RWPE2 (cell line): ENCODE results near the gene COL4A6.

Source experiments
- ATAC-seq: fragments of 200-7000 bp; cut with Tn5 transposase; 3 replicates; pipeline ENCODE4 v1.9.1; 2021; ENCODE audit warnings: low read depth
- DNase-seq: peaks from one replicate; pipeline ENCODE4 v3.0.0-alpha.2; 2020; ENCODE audit warnings: low spot score
- H3K27ac ChIP-seq: fragments of 450-650 bp; 2 replicates; pipeline ENCODE4 v1.5.1; 2017; ENCODE audit warnings: mild to moderate bottlenecking; ENCODE audit not compliant: poor library complexity, severe bottlenecking
- H3K27me3 ChIP-seq: fragments of 250-450 bp; sonication (Bioruptor Pico); 2 replicates; pipeline ENCODE4 v1.5.1; 2021; ENCODE audit warnings: mild to moderate bottlenecking, moderate library complexity; ENCODE audit not compliant: insufficient read depth, poor library complexity, severe bottlenecking
- H3K36me3 ChIP-seq: fragments of 250-450 bp; sonication (Bioruptor Pico); 2 replicates; pipeline ENCODE4 v1.5.1; 2020; ENCODE audit warnings: low read depth, mild to moderate bottlenecking, moderate library complexity
- H3K4me1 ChIP-seq: fragments of 250-450 bp; sonication (Bioruptor Pico); 2 replicates; pipeline ENCODE4 v1.5.1; 2021; ENCODE audit warnings: mild to moderate bottlenecking, moderate library complexity; ENCODE audit not compliant: insufficient read depth, poor library complexity, severe bottlenecking
- H3K4me3 ChIP-seq: fragments of 250-450 bp; sonication (Bioruptor Pico); 2 replicates; pipeline ENCODE4 v1.5.1; 2021; ENCODE audit warnings: mild to moderate bottlenecking, moderate library complexity; ENCODE audit not compliant: severe bottlenecking
- H3K9me3 ChIP-seq: fragments of 250-450 bp; sonication (Bioruptor Pico); 2 replicates; pipeline ENCODE4 v1.5.1; 2021; ENCODE audit warnings: mild to moderate bottlenecking, moderate library complexity; ENCODE audit not compliant: severe bottlenecking
- TF ChIP-seq, protein P1 (sequence below): fragments of 450-650 bp; IDR thresholded peaks from one replicate; pipeline ENCODE4 v1.5.1; 2017; ENCODE audit warnings: mild to moderate bottlenecking, moderate library complexity; ENCODE audit not compliant: poor library complexity, severe bottlenecking

Gene COL4A6

DNA sequence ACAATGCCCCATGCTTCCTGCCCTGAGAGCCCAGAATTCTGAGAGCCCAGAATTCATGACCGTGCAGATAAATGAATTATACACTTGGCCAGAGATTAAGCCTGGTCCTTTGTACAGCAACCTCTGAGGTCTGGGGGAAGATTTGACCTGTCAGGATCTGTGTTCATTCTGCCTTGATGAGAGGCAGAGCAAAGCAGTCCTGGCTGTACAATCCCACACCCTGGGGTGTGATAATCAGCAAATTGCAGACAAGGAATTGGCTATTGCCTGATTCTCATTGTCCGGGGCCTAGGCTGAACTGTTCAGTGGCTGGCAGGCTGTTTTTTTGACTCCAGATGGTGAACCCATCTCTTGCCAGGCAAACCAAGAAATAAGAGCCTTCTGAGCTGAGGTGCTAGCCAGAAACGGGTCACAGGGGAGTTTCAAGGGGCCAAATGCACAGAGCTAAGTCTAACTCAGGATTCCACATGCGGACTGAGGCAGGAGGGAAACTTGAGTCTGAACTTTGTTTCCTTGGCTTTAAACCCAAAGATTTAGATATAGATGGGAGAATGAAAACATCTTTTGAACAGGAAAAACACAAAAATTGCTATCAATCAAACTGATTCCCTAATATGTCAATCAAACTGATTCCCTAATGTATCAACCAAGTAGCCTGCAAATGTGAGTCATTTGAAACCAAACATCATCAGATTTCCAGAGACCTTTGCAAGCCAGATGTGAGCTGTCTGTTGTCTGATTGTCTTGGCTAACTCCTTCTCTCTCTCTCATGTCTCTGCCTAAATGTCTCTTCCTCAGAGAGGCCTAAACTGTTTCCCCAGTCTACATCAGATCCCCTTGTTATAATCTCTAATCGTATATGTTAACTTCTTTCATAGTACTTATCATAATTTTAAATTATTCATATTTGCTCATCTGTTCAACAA lies 187.3 kb downstream of the COL4A6 start:
- ATAC-seq (no peak), DNase-seq (no peak)
- Histone ChIP-seq H3K9me3 (no peaks in the 10 kb centered on the region), H3K36me3 (no peaks in the 10 kb centered on the region), H3K27me3 (no peaks in the 10 kb centered on the region), H3K4me3 (no peak overlapping the region), H3K4me1 (no peaks in the 10 kb centered on the region), H3K27ac (no peak overlapping the region)
- TF ChIP-seq, protein P1, sequence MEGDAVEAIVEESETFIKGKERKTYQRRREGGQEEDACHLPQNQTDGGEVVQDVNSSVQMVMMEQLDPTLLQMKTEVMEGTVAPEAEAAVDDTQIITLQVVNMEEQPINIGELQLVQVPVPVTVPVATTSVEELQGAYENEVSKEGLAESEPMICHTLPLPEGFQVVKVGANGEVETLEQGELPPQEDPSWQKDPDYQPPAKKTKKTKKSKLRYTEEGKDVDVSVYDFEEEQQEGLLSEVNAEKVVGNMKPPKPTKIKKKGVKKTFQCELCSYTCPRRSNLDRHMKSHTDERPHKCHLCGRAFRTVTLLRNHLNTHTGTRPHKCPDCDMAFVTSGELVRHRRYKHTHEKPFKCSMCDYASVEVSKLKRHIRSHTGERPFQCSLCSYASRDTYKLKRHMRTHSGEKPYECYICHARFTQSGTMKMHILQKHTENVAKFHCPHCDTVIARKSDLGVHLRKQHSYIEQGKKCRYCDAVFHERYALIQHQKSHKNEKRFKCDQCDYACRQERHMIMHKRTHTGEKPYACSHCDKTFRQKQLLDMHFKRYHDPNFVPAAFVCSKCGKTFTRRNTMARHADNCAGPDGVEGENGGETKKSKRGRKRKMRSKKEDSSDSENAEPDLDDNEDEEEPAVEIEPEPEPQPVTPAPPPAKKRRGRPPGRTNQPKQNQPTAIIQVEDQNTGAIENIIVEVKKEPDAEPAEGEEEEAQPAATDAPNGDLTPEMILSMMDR = no peak

GRCh38 chrX:108246304-108246954 lies 191.8 kb downstream of the COL4A6 start:
- H3K4me1 ChIP-seq = no peaks in the 10 kb centered on the region
- ATAC-seq (no peak), DNase-seq (no peak)
- no peaks in the 10 kb centered on the region for H3K9me3 ChIP-seq
- H3K27ac ChIP-seq = no peak overlapping the region
- no peaks in the 10 kb centered on the region for H3K27me3 ChIP-seq
- H3K4me3 ChIP-seq = no peak overlapping the region
- TF ChIP-seq, protein P1 = no peak
- H3K36me3 ChIP-seq = no peaks in the 10 kb centered on the region

DNA sequence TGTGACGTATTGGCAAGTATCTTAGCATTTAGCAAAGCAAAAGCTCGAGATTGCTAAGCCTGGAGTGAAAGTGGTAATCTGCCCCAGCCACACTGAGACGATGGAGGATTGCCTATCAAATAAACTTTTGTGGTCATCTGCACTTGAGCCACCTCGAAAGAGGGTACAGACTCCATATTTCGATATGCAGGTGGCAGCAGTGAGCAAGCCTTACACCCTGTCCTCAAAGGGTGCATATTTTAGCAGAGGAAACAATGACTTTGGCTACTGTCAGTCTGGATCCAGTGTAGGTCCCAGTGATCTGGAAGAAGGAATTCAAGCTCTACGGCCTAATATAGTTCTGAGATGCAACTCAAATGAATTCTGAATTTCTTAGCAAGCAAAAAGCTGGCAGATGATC lies 192.8 kb downstream of the COL4A6 start:
- no peak for DNase-seq
- Histone ChIP-seq H3K27me3 (no peaks in the 10 kb centered on the region), H3K9me3 (no peaks in the 10 kb centered on the region), H3K27ac (no peak overlapping the region), H3K4me1 (no peaks in the 10 kb centered on the region), H3K36me3 (no peaks in the 10 kb centered on the region), H3K4me3 (no peak overlapping the region)
- ATAC-seq = no peak
- TF ChIP-seq, protein P1 = peak; percentile 14

GRCh38 chrX:108235986-108236385 lies 202.2 kb downstream of the COL4A6 start:
- DNase-seq (no peak), ATAC-seq (no peak)
- Histone ChIP-seq H3K4me3 (no peak overlapping the region), H3K27me3 (no peaks in the 10 kb centered on the region), H3K9me3 (no peaks in the 10 kb centered on the region), H3K27ac (no peak overlapping the region), H3K4me1 (no peaks in the 10 kb centered on the region), H3K36me3 (no peaks in the 10 kb centered on the region)
- TF ChIP-seq, protein P1 = no peak
